Cardiac muscle cell (in vitro differentiated cells and primary cell): ENCODE results near the gene UQCC2. TPM values are rescaled to one million over a fixed set of nuclear protein-coding genes. Genes with fewer than 3 reads are reported as not detected.
A peak's percentile ranks its signal among the peaks of the same experiment; 100 is the strongest.

ENCODE experiments used
- DNase-seq, 2 donors: peaks; one replicate each; pipeline versions ENCODE4 v3.0.0 to v3.0.0-alpha.2; 2010 to 2017; ENCODE audit warnings: low read depth in 1 of 2, low spot score in 1 of 2
- H3K27ac ChIP-seq: fragments of 200-600 bp; sonication (generic); 2 replicates; pipeline ENCODE4 v1.5.1; 2016
- H3K27me3 ChIP-seq: fragments of 200-600 bp; sonication (generic); 2 replicates; pipeline ENCODE4 v1.6.0; 2016; ENCODE audit warnings: control low read depth
- H3K36me3 ChIP-seq: fragments of 200-600 bp; sonication (generic); 2 replicates; pipeline ENCODE4 v1.5.1; 2016; ENCODE audit warnings: control low read depth
- H3K4me1 ChIP-seq: fragments of 200-600 bp; sonication (generic); 2 replicates; pipeline ENCODE4 v1.8.1; 2017; ENCODE audit warnings: low read depth, mild to moderate bottlenecking, mixed run types
- H3K4me3 ChIP-seq: fragments of 200-600 bp; sonication (generic); 2 replicates; pipeline ENCODE4 v1.5.1; 2016; ENCODE audit warnings: mild to moderate bottlenecking
- H3K9me3 ChIP-seq: fragments of 200-600 bp; sonication (generic); 2 replicates; pipeline ENCODE4 v1.5.1; 2017; ENCODE audit warnings: low read depth, mild to moderate bottlenecking, control low read depth
- CTCF ChIP-seq: IDR thresholded peaks from 2 replicates; pipeline ENCODE4 v1.5.1; 2012; ENCODE audit warnings: low read depth, mild to moderate bottlenecking, low read length
- polyA plus RNA-seq: library from polyadenylated mRNA; unstranded; fragments of >200 nt; fragmentation: Nextera tagmentation; extraction: Ambion mirVana; gene quantifications from 2 replicates; pipeline ENCODE4 v1.2.1, GENCODE V29; 2016
- total RNA-seq: library from RNA; depleted of rRNA; stranded (reverse); fragments of >200 nt; gene quantifications from 2 replicates; pipeline ENCODE4 v1.2.3, GENCODE V29; 2016

UQCC2 gene
- total and polyA plus RNA-seq, 2 experiments from 2014 or later: 40.1 to 232 TPM

GRCh38 chr6:33693186-33694105 lies 18.1 kb downstream of the UQCC2 start:
- Histone ChIP-seq H3K36me3 (no peaks in the 10 kb centered on the region), H3K4me3 (no peak overlapping the region)

GRCh38 chr6:33692760-33693158 lies 18.7 kb downstream of the UQCC2 start:
- H3K4me3 ChIP-seq: no peak overlapping the region
- DNase-seq: peak in 1 of 2 donors; percentile 24
- H3K4me1 ChIP-seq: peaks cover 51% of the 10 kb centered on the region
- H3K36me3 ChIP-seq: no peaks in the 10 kb centered on the region
- no peak for TF ChIP-seq CTCF
- H3K27me3 ChIP-seq: no peaks in the 10 kb centered on the region
- peak overlapping the region; percentile 91 for H3K27ac ChIP-seq
- H3K9me3 ChIP-seq: no peaks in the 10 kb centered on the region

More at GRCh38 chr6:33693186-33694105, 18.1 kb downstream of the UQCC2 start:
- no peak for TF ChIP-seq CTCF
- Histone ChIP-seq H3K27me3 (no peaks in the 10 kb centered on the region), H3K4me1 (peaks cover 51% of the 10 kb centered on the region), H3K27ac (peak overlapping the region; percentile 91), H3K9me3 (no peaks in the 10 kb centered on the region)
- peak in 1 of 2 donors; percentile 68 for DNase-seq

- Histone ChIP-seq H3K4me1 (peaks cover 49% of the 10 kb centered on the region), H3K27ac (peak overlapping the region; percentile 91)
- no peak for TF ChIP-seq CTCF
Measured at GRCh38 chr6:33692078-33692759, 19.3 kb downstream of the UQCC2 start.

GRCh38 chr6:33691456-33692077 lies 19.9 kb downstream of the UQCC2 start:
- peak overlapping the region; percentile 91 for H3K27ac ChIP-seq
- no peak overlapping the region for H3K4me3 ChIP-seq
- H3K9me3 ChIP-seq: no peaks in the 10 kb centered on the region
- no peak for DNase-seq
- peaks cover 43% of the 10 kb centered on the region for H3K4me1 ChIP-seq
- no peak for TF ChIP-seq CTCF
- H3K36me3 ChIP-seq: no peaks in the 10 kb centered on the region
- H3K27me3 ChIP-seq: no peaks in the 10 kb centered on the region

More at GRCh38 chr6:33692078-33692759, 19.3 kb downstream of the UQCC2 start:
- peak; percentile 72 to 83 for DNase-seq
- no peaks in the 10 kb centered on the region for H3K27me3 ChIP-seq
- H3K4me3 ChIP-seq: no peak overlapping the region
- H3K36me3 ChIP-seq: no peaks in the 10 kb centered on the region
- no peaks in the 10 kb centered on the region for H3K9me3 ChIP-seq

- no peaks in the 10 kb centered on the region for H3K36me3 ChIP-seq
- no peak for DNase-seq
- H3K27me3 ChIP-seq: no peaks in the 10 kb centered on the region
- H3K4me3 ChIP-seq: no peak overlapping the region
- H3K4me1 ChIP-seq: peaks cover 42% of the 10 kb centered on the region
- H3K27ac ChIP-seq: no peak overlapping the region
- no peak for TF ChIP-seq CTCF
- H3K9me3 ChIP-seq: no peaks in the 10 kb centered on the region
Measured at GRCh38 chr6:33690766-33691165, 20.7 kb downstream of the UQCC2 start.
